OCI-LY1 (cell line): ENCODE data around the gene STK40.

Experiments
- EZH2 ChIP-seq: fragments of 200-600 bp; sonication (generic), shearing (Covaris generic); IDR thresholded peaks from 2 replicates; pipeline ENCODE4 v1.8.0; 2017; ENCODE audit warnings: borderline replicate concordance, mixed run types, mild to moderate bottlenecking, antibody characterized with exemption, low read length, moderate library complexity, mixed read lengths
- TF ChIP-seq, protein P1 (sequence below): fragments of 200-600 bp; sonication (generic), shearing (Covaris generic); IDR thresholded peaks from 2 replicates; pipeline ENCODE4 v1.5.1; 2017; ENCODE audit warnings: mild to moderate bottlenecking, antibody characterized with exemption, low read length, moderate library complexity, mixed read lengths

DNA sequence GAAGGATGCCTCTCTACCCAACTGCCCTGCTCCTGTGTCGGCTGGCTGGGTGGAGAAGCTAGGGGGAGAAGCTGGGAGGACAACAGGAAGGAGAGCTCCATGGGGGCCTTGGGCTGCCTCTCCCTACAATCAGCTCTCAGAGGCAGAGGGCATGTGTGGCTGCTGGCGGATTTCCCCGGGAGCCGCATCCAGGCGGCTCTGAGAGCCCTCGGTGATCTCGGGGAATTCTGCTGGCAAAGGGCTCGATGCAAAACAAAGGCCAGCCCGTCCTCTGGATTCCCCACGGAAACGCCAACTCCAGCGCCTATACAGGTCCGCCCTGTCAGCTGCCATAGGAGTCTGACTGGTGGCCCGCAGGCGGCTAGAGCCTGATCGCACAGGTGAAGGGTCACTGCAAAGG lies 35.9 kb downstream of the STK40 start:
- TF ChIP-seq, protein P1, sequence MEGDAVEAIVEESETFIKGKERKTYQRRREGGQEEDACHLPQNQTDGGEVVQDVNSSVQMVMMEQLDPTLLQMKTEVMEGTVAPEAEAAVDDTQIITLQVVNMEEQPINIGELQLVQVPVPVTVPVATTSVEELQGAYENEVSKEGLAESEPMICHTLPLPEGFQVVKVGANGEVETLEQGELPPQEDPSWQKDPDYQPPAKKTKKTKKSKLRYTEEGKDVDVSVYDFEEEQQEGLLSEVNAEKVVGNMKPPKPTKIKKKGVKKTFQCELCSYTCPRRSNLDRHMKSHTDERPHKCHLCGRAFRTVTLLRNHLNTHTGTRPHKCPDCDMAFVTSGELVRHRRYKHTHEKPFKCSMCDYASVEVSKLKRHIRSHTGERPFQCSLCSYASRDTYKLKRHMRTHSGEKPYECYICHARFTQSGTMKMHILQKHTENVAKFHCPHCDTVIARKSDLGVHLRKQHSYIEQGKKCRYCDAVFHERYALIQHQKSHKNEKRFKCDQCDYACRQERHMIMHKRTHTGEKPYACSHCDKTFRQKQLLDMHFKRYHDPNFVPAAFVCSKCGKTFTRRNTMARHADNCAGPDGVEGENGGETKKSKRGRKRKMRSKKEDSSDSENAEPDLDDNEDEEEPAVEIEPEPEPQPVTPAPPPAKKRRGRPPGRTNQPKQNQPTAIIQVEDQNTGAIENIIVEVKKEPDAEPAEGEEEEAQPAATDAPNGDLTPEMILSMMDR = no peak
- no peak for TF ChIP-seq EZH2
